Endothelial cell of umbilical vein (primary cell): ENCODE data around the gene PTPRK. TPM values are rescaled to one million over a fixed set of nuclear protein-coding genes. Genes with fewer than 3 reads are reported as not detected.

ENCODE experiments used
- BruUV-seq: library from RNA; stranded (reverse); fragments of 400-500 nt; replicated peaks from 2 replicates; lab custom pipeline; 2021; lab: Mats Ljungman, UMichigan
- CTCF ChIA-PET: fragments of 300-600, 350-600 bp; sonication (Branson Sonifier 250); formaldehyde crosslinking; loops from one replicate; lab custom pipeline; 2021; ENCODE audit warnings: antibody characterized with exemption, inconsistent platforms; lab: Charles Lee
- POLR2A ChIA-PET: fragments of 300-600, 350-600 bp; sonication (Branson Sonifier 250); formaldehyde crosslinking; loops from one replicate; lab custom pipeline; 2021; ENCODE audit warnings: antibody characterized with exemption, inconsistent platforms; lab: Charles Lee
- DNase-seq: peaks from one replicate; pipeline ENCODE4 v3.0.0-alpha.2; 2011; ENCODE audit warnings: low read depth, low spot score
- FAIRE-seq: peaks from 2 replicates; lab custom pipeline; 2011; peaks lifted over from hg19 to GRCh38; lab: Jason Lieb, UNC
- H2AFZ ChIP-seq: 2 replicates; pipeline ENCODE4 v1.6.0; 2012; ENCODE audit warnings: low read depth, low read length, control low read depth, inconsistent platforms
- H3K27ac ChIP-seq: 2 replicates; pipeline ENCODE4 v1.5.1; 2011; ENCODE audit warnings: low read depth, mild to moderate bottlenecking, control low read depth, low read length, moderate library complexity; ENCODE audit not compliant: insufficient read depth
- H3K27me3 ChIP-seq, 2 experiments: 2 replicates each; pipeline versions ENCODE4 v1.6.0 to v1.6.1; 2011; ENCODE audit warnings: low read length in 2 of 2, mixed read lengths in 1 of 2; ENCODE audit not compliant: control insufficient read depth in 2 of 2, insufficient read depth in 2 of 2
- H3K36me3 ChIP-seq, 2 experiments: 2 replicates in 1 of 2; 3 replicates in 1 of 2; pipeline ENCODE4 v1.5.1; 2011; ENCODE audit warnings: low read length in 2 of 2, mild to moderate bottlenecking in 1 of 2, moderate library complexity in 1 of 2; ENCODE audit not compliant: control insufficient read depth in 2 of 2, insufficient read depth in 2 of 2; ENCODE audit errors: extremely low read depth in 1 of 2
- H3K4me1 ChIP-seq: 3 replicates; pipeline ENCODE4 v1.5.1; 2011; ENCODE audit warnings: mild to moderate bottlenecking, low read length; ENCODE audit not compliant: control insufficient read depth, insufficient read depth; ENCODE audit errors: extremely low read depth
- H3K4me2 ChIP-seq: 2 replicates; pipeline ENCODE4 v1.6.1; 2011; ENCODE audit warnings: low read length, control low read depth, mixed read lengths; ENCODE audit not compliant: insufficient read depth
- H3K4me3 ChIP-seq, 3 experiments: fragments of 200-600 bp in 1 of 3; sonication (generic), shearing (Covaris generic) in 1 of 3; replicated peaks in 1 of 3; 2 replicates each; pipeline ENCODE4 v1.5.1; 2011 to 2016; ENCODE audit warnings: control low read depth in 3 of 3, low read length in 3 of 3, mild to moderate bottlenecking in 2 of 3, inconsistent platforms in 1 of 3, low read depth in 1 of 3, moderate library complexity in 1 of 3; ENCODE audit not compliant: insufficient read depth in 1 of 3
- H3K79me2 ChIP-seq: 2 replicates; pipeline ENCODE4 v1.6.0; 2012; ENCODE audit warnings: low read length, inconsistent platforms; ENCODE audit not compliant: control insufficient read depth, insufficient read depth
- H3K9ac ChIP-seq: replicated peaks from 2 replicates; pipeline ENCODE3; 2011; ENCODE audit warnings: low read length, control low read depth; ENCODE audit not compliant: insufficient read depth; ENCODE audit errors: extremely low read depth
- H3K9me1 ChIP-seq: replicated peaks from 3 replicates; pipeline ENCODE4 v1.6.0; 2011; ENCODE audit warnings: mild to moderate bottlenecking, low read length; ENCODE audit not compliant: control insufficient read depth, insufficient read depth; ENCODE audit errors: extremely low read depth
- H3K9me3 ChIP-seq: replicated peaks from 2 replicates; pipeline ENCODE4 v1.5.1; 2012; ENCODE audit warnings: low read length, inconsistent platforms; ENCODE audit not compliant: control insufficient read depth, insufficient read depth
- H4K20me1 ChIP-seq: replicated peaks from 2 replicates; pipeline ENCODE3; 2011; ENCODE audit warnings: mild to moderate bottlenecking, low read length; ENCODE audit not compliant: control insufficient read depth, insufficient read depth; ENCODE audit errors: extremely low read depth
- CTCF ChIP-seq, 2 donors: IDR thresholded peaks; 1 replicate in 1 of 2; 2 replicates in 1 of 2; pipeline ENCODE4 v1.5.1; 2011; ENCODE audit warnings: low read length in 2 of 2, mild to moderate bottlenecking in 2 of 2, moderate library complexity in 2 of 2, control low read depth in 1 of 2, inconsistent platforms in 1 of 2, low read depth in 1 of 2; ENCODE audit not compliant: insufficient read depth in 1 of 2; ENCODE audit errors: extremely low read depth in 1 of 2
- EZH2 ChIP-seq: IDR thresholded peaks from 2 replicates; pipeline ENCODE4 v1.6.1; 2012; ENCODE audit warnings: borderline replicate concordance, low read depth, mild to moderate bottlenecking, moderate library complexity, low read length, inconsistent platforms; ENCODE audit not compliant: severe bottlenecking
- FOS ChIP-seq: IDR thresholded peaks from 2 replicates; pipeline ENCODE4 v1.6.1; 2011; ENCODE audit warnings: mild to moderate bottlenecking, low read length, moderate library complexity, borderline replicate concordance; ENCODE audit not compliant: insufficient read depth
- GATA2 ChIP-seq: IDR thresholded peaks from 2 replicates; pipeline ENCODE4 v1.7.0; 2011; ENCODE audit warnings: low read depth, mild to moderate bottlenecking, moderate library complexity, mixed read lengths, low read length; ENCODE audit not compliant: insufficient read length, insufficient read depth
- JUN ChIP-seq: IDR thresholded peaks from 2 replicates; pipeline ENCODE4 v1.6.1; 2011; ENCODE audit warnings: borderline replicate concordance, low read depth; ENCODE audit not compliant: insufficient read length, insufficient read depth
- MAX ChIP-seq: IDR thresholded peaks from 2 replicates; pipeline ENCODE4 v1.6.1; 2011; ENCODE audit not compliant: insufficient read depth, insufficient read length
- MYC ChIP-seq: IDR thresholded peaks from one replicate; pipeline ENCODE4 v1.6.1; 2011; ENCODE audit warnings: mild to moderate bottlenecking, low read depth, low read length
- POLR2A ChIP-seq: IDR thresholded peaks from 2 replicates; pipeline ENCODE4 v1.6.1; 2012; ENCODE audit warnings: low read depth, mild to moderate bottlenecking, control low read depth, low read length
- POLR2AphosphoS5 ChIP-seq: IDR thresholded peaks from 2 replicates; pipeline ENCODE4 v1.6.1; 2012; ENCODE audit warnings: low read depth, mild to moderate bottlenecking, control low read depth, low read length, moderate library complexity; ENCODE audit not compliant: insufficient read depth
- dilution Hi-C: fragments of 300-500 bp; cut with MboI; formaldehyde crosslinking; loops from one replicate; pipeline ENCODE4 v1.15.0; 2019; ENCODE audit warnings: low sequenced_read_pairs; ENCODE audit not compliant: extremely low pct_ligation_motif_present
- intact Hi-C: fragments of 100-400 bp; cut with micrococcal nuclease; formaldehyde crosslinking; loops from one replicate; pipeline ENCODE4 v1.10.0; 2022
- polyA plus RNA-seq, 4 experiments: library from polyadenylated mRNA; depleted of rRNA in 3 of 4; stranded (reverse) in 3 of 4; unstranded in 1 of 4; fragments of >200 nt; gene quantifications; 2 replicates each; pipeline versions ENCODE4 v1.2.1 to v1.2.3, GENCODE V29; 2011 to 2012; ENCODE audit warnings: missing spikeins in 1 of 4
- total RNA-seq: library from RNA; stranded (reverse); gene quantifications from 2 replicates; pipeline ENCODE4 v1.2.3, GENCODE V29; 2021

The PTPRK gene
- total and polyA plus RNA-seq, 2 donors (not counting 3 experiments of a cell fraction or from before 2014, with no cell fraction given), result 15.2 to 74.0 TPM

GRCh38 chr6:127933137-127933536 is 587.3 kb downstream of the PTPRK start:
- no peaks in the 10 kb centered on the region for H3K36me3 ChIP-seq
- H3K4me1 ChIP-seq, result peaks cover 3% of the 10 kb centered on the region
- no peaks in the 10 kb centered on the region for H3K27me3 ChIP-seq
- H3K4me2 ChIP-seq, result no peak overlapping the region
- CTCF ChIA-PET, result no interaction called here
- no peaks in the 10 kb centered on the region for H4K20me1 ChIP-seq
- dilution Hi-C loops (no loop called here), intact Hi-C loops (no loop called here)
- TF ChIP-seq EZH2 (no peak), MAX (no peak), MYC (no peak), POLR2A (no peak), FOS (no peak), GATA2 (no peak), POLR2AphosphoS5 (no peak), JUN (no peak), CTCF (IDR thresholded peaks at IDR 0.05; ENCODE audit: extremely low read depth in 1 of 2, insufficient read depth in 1 of 2, low read depth in 1 of 2, low read length in 2 of 2) (no peak)
- DNase-seq, result no peak
- no peak overlapping the region for H3K9ac ChIP-seq
- no peak overlapping the region for H3K27ac ChIP-seq
- no peaks in the 10 kb centered on the region for H3K9me3 ChIP-seq
- no TSS peak for BruUV-seq
- H3K9me1 ChIP-seq, result no peaks in the 10 kb centered on the region
- H3K79me2 ChIP-seq, result no peaks in the 10 kb centered on the region
- H2AFZ ChIP-seq, result no peak overlapping the region
- FAIRE-seq, result no peak
- POLR2A ChIA-PET, result no interaction called here
- no peak overlapping the region for H3K4me3 ChIP-seq
